SK-N-SH (cell line): ENCODE data around the gene BORCS6. TPM values are rescaled to one million over a fixed set of nuclear protein-coding genes. Genes with fewer than 3 reads are reported as not detected.

Source experiments
- CTCF ChIA-PET: fragments of 300-600, 350-600 bp; formaldehyde crosslinking; extraction: SDS; loops from one replicate; lab custom pipeline; 2021; lab: Yijun Ruan, JAX
- POLR2A ChIA-PET: fragments of 350-600 bp; sonication (Branson Sonifier 250); formaldehyde crosslinking; extraction: SDS; loops from one replicate; lab custom pipeline; 2020; ENCODE audit warnings: antibody characterized with exemption, inconsistent platforms; lab: Yijun Ruan, JAX
- DNase-seq: peaks from one replicate; pipeline ENCODE4 v3.0.0; 2012
- H2AFZ ChIP-seq: fragments of 200-600 bp; sonication (generic); 2 replicates; pipeline ENCODE4 v1.8.1; 2016; ENCODE audit warnings: antibody characterized with exemption, mild to moderate bottlenecking, low read depth
- H3F3A ChIP-seq: fragments of 200-600 bp; sonication (generic); replicated peaks from 2 replicates; pipeline ENCODE3; 2016; ENCODE audit warnings: antibody characterized with exemption, mild to moderate bottlenecking; ENCODE audit not compliant: insufficient read depth
- H3K27ac ChIP-seq, 2 experiments: fragments of 200-500 bp in 1 of 2; fragments of 200-600 bp in 1 of 2; sonication (Bioruptor generic) in 1 of 2; sonication (generic), shearing (Covaris generic) in 1 of 2; 2 replicates each; pipeline versions ENCODE4 v1.5.1 to v1.6.1; 2014 to 2016; ENCODE audit warnings: low read depth in 2 of 2, inconsistent platforms in 1 of 2, low read length in 1 of 2, mild to moderate bottlenecking in 1 of 2, mixed read lengths in 1 of 2
- H3K27me3 ChIP-seq: fragments of 200-600 bp; sonication (generic), shearing (Covaris generic); 2 replicates; pipeline ENCODE4 v1.6.1; 2016; ENCODE audit warnings: mixed run types; ENCODE audit not compliant: insufficient read depth
- H3K36me3 ChIP-seq, 2 experiments: fragments of 200-500 bp in 1 of 2; fragments of 200-600 bp in 1 of 2; sonication (Bioruptor generic) in 1 of 2; sonication (generic) in 1 of 2; replicated peaks in 1 of 2; 2 replicates each; pipeline versions ENCODE3 to v1.5.1; 2014 to 2016; ENCODE audit warnings: low read length in 1 of 2, mild to moderate bottlenecking in 1 of 2; ENCODE audit not compliant: insufficient read depth in 2 of 2, control insufficient read depth in 1 of 2
- H3K4me1 ChIP-seq, 2 experiments: fragments of 200-500 bp in 1 of 2; fragments of 200-600 bp in 1 of 2; sonication (Bioruptor generic) in 1 of 2; sonication (generic), shearing (Covaris generic) in 1 of 2; 2 replicates each; pipeline versions ENCODE4 v1.5.1 to v1.6.1; 2014 to 2016; ENCODE audit warnings: low read depth in 1 of 2, low read length in 1 of 2, mixed run types in 1 of 2; ENCODE audit not compliant: insufficient read depth in 2 of 2, control insufficient read depth in 1 of 2
- H3K4me2 ChIP-seq: fragments of 200-600 bp; sonication (generic), shearing (Covaris generic); 2 replicates; pipeline ENCODE4 v1.6.1; 2017; ENCODE audit warnings: mixed run types
- H3K4me3 ChIP-seq, 2 experiments: fragments of 200-500 bp in 1 of 2; fragments of 200-600 bp in 1 of 2; sonication (Bioruptor generic) in 1 of 2; sonication (generic), shearing (Covaris generic) in 1 of 2; 2 replicates each; pipeline versions ENCODE4 v1.5.1 to v1.8.1; 2014 to 2016; ENCODE audit warnings: low read depth in 2 of 2, inconsistent platforms in 1 of 2, low read length in 1 of 2, mild to moderate bottlenecking in 1 of 2, mixed read lengths in 1 of 2, moderate library complexity in 1 of 2
- H3K79me2 ChIP-seq: fragments of 200-600 bp; sonication (generic); 2 replicates; pipeline ENCODE4 v1.8.1; 2017; ENCODE audit warnings: mild to moderate bottlenecking; ENCODE audit not compliant: insufficient read depth
- H3K9ac ChIP-seq: fragments of 200-600 bp; sonication (generic); 2 replicates; pipeline ENCODE4 v1.6.1; 2017; ENCODE audit warnings: mixed run types
- H3K9me2 ChIP-seq: fragments of 200-600 bp; sonication (generic); 2 replicates; pipeline ENCODE4 v1.6.1; 2017; ENCODE audit warnings: mixed run types
- H3K9me3 ChIP-seq: fragments of 200-600 bp; sonication (generic); 2 replicates; pipeline ENCODE4 v1.6.1; 2017; ENCODE audit warnings: mixed run types, mild to moderate bottlenecking, moderate library complexity
- H4K20me1 ChIP-seq: fragments of 200-600 bp; sonication (generic); 2 replicates; pipeline ENCODE4 v1.6.1; 2017; ENCODE audit warnings: mild to moderate bottlenecking, mixed run types; ENCODE audit not compliant: insufficient read depth
- EP300 ChIP-seq, 2 experiments: IDR thresholded peaks; 2 replicates each; pipeline versions ENCODE4 v1.4.0 to v1.6.1; 2012; ENCODE audit warnings: borderline replicate concordance in 1 of 2, low read depth in 1 of 2, low read length in 1 of 2
- EZH2phosphoT487 ChIP-seq: fragments of 200-600 bp; sonication (generic); IDR thresholded peaks from 2 replicates; pipeline ENCODE4 v1.6.1; 2017; ENCODE audit warnings: low read depth, mixed run types, mild to moderate bottlenecking, antibody characterized with exemption, moderate library complexity, borderline replicate concordance
- FOSL2 ChIP-seq: IDR thresholded peaks from 2 replicates; pipeline ENCODE4 v1.4.0; 2012; ENCODE audit warnings: low read depth, mild to moderate bottlenecking, moderate library complexity, borderline replicate concordance
- FOXJ3 ChIP-seq: sonication (generic); formaldehyde crosslinking; IDR thresholded peaks from 2 replicates; pipeline ENCODE4 v1.5.1; 2020; ENCODE audit warnings: mild to moderate bottlenecking, missing genetic modification reagents
- FOXM1 ChIP-seq: IDR thresholded peaks from 2 replicates; pipeline ENCODE4 v1.4.0; 2012; ENCODE audit warnings: low read depth, mild to moderate bottlenecking
- IRF3 ChIP-seq: fragments of 150-350 bp; IDR thresholded peaks from 2 replicates; pipeline ENCODE4 v1.6.1; 2016; ENCODE audit warnings: mild to moderate bottlenecking, low read depth, low read length
- NRF1 ChIP-seq: IDR thresholded peaks from 2 replicates; pipeline ENCODE4 v1.6.1; 2012; ENCODE audit warnings: low read depth, mild to moderate bottlenecking, low read length
- RAD21 ChIP-seq: IDR thresholded peaks from 2 replicates; pipeline ENCODE4 v1.6.1; 2012; ENCODE audit warnings: mild to moderate bottlenecking, low read length
- REST ChIP-seq: IDR thresholded peaks from 2 replicates; pipeline ENCODE4 v1.6.1; 2012; ENCODE audit warnings: mild to moderate bottlenecking, low read depth, low read length, moderate library complexity
- RXRA ChIP-seq: IDR thresholded peaks from 2 replicates; pipeline ENCODE4 v1.4.0; 2012; ENCODE audit warnings: low read depth, mild to moderate bottlenecking, borderline replicate concordance
- TCF12 ChIP-seq: IDR thresholded peaks from 2 replicates; pipeline ENCODE4 v1.4.0; 2012
- USF1 ChIP-seq: IDR thresholded peaks from 2 replicates; pipeline ENCODE4 v1.4.0; 2012; ENCODE audit warnings: low read depth, borderline replicate concordance
- YY1 ChIP-seq: IDR thresholded peaks from 2 replicates; pipeline ENCODE4 v1.4.0; 2012; ENCODE audit warnings: low read depth, mild to moderate bottlenecking
- ZBTB33 ChIP-seq: IDR thresholded peaks from 2 replicates; pipeline ENCODE4 v1.4.0; 2012; ENCODE audit warnings: low read depth, borderline replicate concordance
- WGBS: methylation state at CpG from one replicate; pipeline ENCODE4 v1.1.6; 2017; ENCODE audit warnings: low lambda C conversion rate; 5-methylcytosine and 5-hydroxymethylcytosine counted together
- polyA plus RNA-seq, 3 experiments: library from polyadenylated mRNA; depleted of rRNA; stranded (reverse); fragments of >200 nt; gene quantifications; 2 replicates each; pipeline ENCODE4 v1.2.3, GENCODE V29; 2012
- TF ChIP-seq, protein P1 (sequence below): IDR thresholded peaks from 2 replicates; pipeline ENCODE4 v1.4.0; 2012; ENCODE audit warnings: low read depth
- TF ChIP-seq, protein P2 (sequence below): IDR thresholded peaks from 2 replicates; pipeline ENCODE4; 2012

The BORCS6 gene
- polyA plus RNA-seq, 1 of the 3 experiments (the other 2 are of a cell fraction): 4.3 TPM

GRCh38 chr17:8147141-8147804 lies 42.7 kb downstream of the BORCS6 start:
- 97% methylated on average over 19 of the region's 26 CpGs for WGBS
- Histone ChIP-seq H3K9ac (no peak overlapping the region), H3K27me3 (no peaks in the 10 kb centered on the region), H3K4me1 (peaks cover 7% of the 10 kb centered on the region in 2 experiments; a peak in 2 of 4 replicates), H3K79me2 (peaks cover 16% of the 10 kb centered on the region; the same call in 1 of the 2 replicates), H3K4me2 (no peak overlapping the region), H3K36me3 (peaks cover 17 to 59% of the 10 kb centered on the region in 2 experiments), H3F3A (peaks cover 5% of the 10 kb centered on the region), H4K20me1 (peaks cover 9% of the 10 kb centered on the region; the same call in 1 of the 2 replicates), H3K27ac (no peak overlapping the region), H3K9me2 (no peaks in the 10 kb centered on the region), H3K4me3 (no peak overlapping the region), H3K9me3 (no peaks in the 10 kb centered on the region), H2AFZ (no peak overlapping the region)
- TF ChIP-seq FOXJ3 (CRISPR knock-in tag) (no peak), RXRA (no peak), ZBTB33 (no peak), REST (no peak), FOSL2 (no peak), EP300 (IDR thresholded peaks at IDR 0.05; ENCODE audit: borderline replicate concordance in 1 of 2, low read depth in 1 of 2, low read length in 1 of 2) (no peak), IRF3 (no peak), USF1 (no peak), RAD21 (no peak), EZH2phosphoT487 (no peak), TCF12 (no peak), NRF1 (no peak), YY1 (no peak), FOXM1 (no peak)
- TF ChIP-seq, protein P1, sequence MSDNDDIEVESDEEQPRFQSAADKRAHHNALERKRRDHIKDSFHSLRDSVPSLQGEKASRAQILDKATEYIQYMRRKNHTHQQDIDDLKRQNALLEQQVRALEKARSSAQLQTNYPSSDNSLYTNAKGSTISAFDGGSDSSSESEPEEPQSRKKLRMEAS: no peak
- TF ChIP-seq, protein P2, sequence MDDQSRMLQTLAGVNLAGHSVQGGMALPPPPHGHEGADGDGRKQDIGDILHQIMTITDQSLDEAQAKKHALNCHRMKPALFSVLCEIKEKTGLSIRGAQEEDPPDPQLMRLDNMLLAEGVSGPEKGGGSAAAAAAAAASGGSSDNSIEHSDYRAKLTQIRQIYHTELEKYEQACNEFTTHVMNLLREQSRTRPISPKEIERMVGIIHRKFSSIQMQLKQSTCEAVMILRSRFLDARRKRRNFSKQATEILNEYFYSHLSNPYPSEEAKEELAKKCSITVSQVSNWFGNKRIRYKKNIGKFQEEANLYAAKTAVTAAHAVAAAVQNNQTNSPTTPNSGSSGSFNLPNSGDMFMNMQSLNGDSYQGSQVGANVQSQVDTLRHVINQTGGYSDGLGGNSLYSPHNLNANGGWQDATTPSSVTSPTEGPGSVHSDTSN: no peak
- CTCF ChIA-PET: interaction anchor here (1.9 kb wide), 1 partner anchor 9 kb away, joined by 12 read pairs; no protein-coding TSS in a partner anchor
- POLR2A ChIA-PET: no interaction called here
- DNase-seq: no peak
